ENCODE results near the gene BRD1. TPM values are rescaled to one million over a fixed set of nuclear protein-coding genes. Genes with fewer than 3 reads are reported as not detected.

Gene BRD1
- total RNA-seq, 4 donors from 2014 or later: 17.9 to 47.4 (median 37.9) TPM

- Histone ChIP-seq H3K36me3 (no peaks in the 10 kb centered on the region), H3K27me3 (no peaks in the 10 kb centered on the region), H3K9me3 (no peaks in the 10 kb centered on the region), H3K4me3 (no peak overlapping the region), H3K27ac (no peak overlapping the region), H3K4me1 (no peaks in the 10 kb centered on the region)
- TF ChIP-seq CTCF (IDR thresholded peaks at IDR 0.05) (no peak), POLR2A (IDR thresholded peaks at IDR 0.05) (no peak)
- intact Hi-C loops (cut with DNase I; ENCODE audit: low total_unique reads): no loop called here
- DNase-seq: no peak
These were observed 89.7 kb downstream of the BRD1 start for GRCh38 chr22:49738006-49738405.

GRCh38 chr22:49737101-49737551 lies 90.5 kb downstream of the BRD1 start:
- Histone ChIP-seq H3K27ac (no peak overlapping the region), H3K9me3 (no peaks in the 10 kb centered on the region), H3K4me1 (no peaks in the 10 kb centered on the region), H3K27me3 (no peaks in the 10 kb centered on the region), H3K36me3 (no peaks in the 10 kb centered on the region), H3K4me3 (no peak overlapping the region)
- no peak for DNase-seq
- intact Hi-C loops (cut with DNase I; ENCODE audit: low total_unique reads): no loop called here
- no peak for TF ChIP-seq POLR2A (IDR thresholded peaks at IDR 0.05)
- TF ChIP-seq CTCF (IDR thresholded peaks at IDR 0.05): no peak

- DNase-seq: no peak
- H3K27ac ChIP-seq: no peak overlapping the region
- no peaks in the 10 kb centered on the region for H3K36me3 ChIP-seq
- H3K9me3 ChIP-seq: no peaks in the 10 kb centered on the region
- intact Hi-C loops (cut with DNase I; ENCODE audit: low total_unique reads): no loop called here
- TF ChIP-seq POLR2A (IDR thresholded peaks at IDR 0.05) (no peak), CTCF (IDR thresholded peaks at IDR 0.05) (no peak)
- H3K4me3 ChIP-seq: no peak overlapping the region
- no peaks in the 10 kb centered on the region for H3K4me1 ChIP-seq
- no peaks in the 10 kb centered on the region for H3K27me3 ChIP-seq
These were observed 91.1 kb downstream of the BRD1 start for GRCh38 chr22:49736538-49736937.

GRCh38 chr22:49735901-49736421 lies 91.7 kb downstream of the BRD1 start:
- no peaks in the 10 kb centered on the region for H3K9me3 ChIP-seq
- H3K27me3 ChIP-seq: no peaks in the 10 kb centered on the region
- no peaks in the 10 kb centered on the region for H3K36me3 ChIP-seq
- H3K4me3 ChIP-seq: no peak overlapping the region
- no peak for TF ChIP-seq CTCF (IDR thresholded peaks at IDR 0.05)
- no peak for TF ChIP-seq POLR2A (IDR thresholded peaks at IDR 0.05)
- intact Hi-C loops (cut with DNase I; ENCODE audit: low total_unique reads): no loop called here
- H3K27ac ChIP-seq: no peak overlapping the region
- DNase-seq: no peak
- no peaks in the 10 kb centered on the region for H3K4me1 ChIP-seq

- no peaks in the 10 kb centered on the region for H3K36me3 ChIP-seq
- no peaks in the 10 kb centered on the region for H3K4me1 ChIP-seq
- no peak overlapping the region for H3K27ac ChIP-seq
- TF ChIP-seq POLR2A (IDR thresholded peaks at IDR 0.05): no peak
- intact Hi-C loops (cut with DNase I; ENCODE audit: low total_unique reads): no loop called here
- DNase-seq: no peak
- no peaks in the 10 kb centered on the region for H3K9me3 ChIP-seq
- no peaks in the 10 kb centered on the region for H3K27me3 ChIP-seq
- H3K4me3 ChIP-seq: no peak overlapping the region
These were observed 92.2 kb downstream of the BRD1 start for GRCh38 chr22:49735411-49735900.

- H3K4me1 ChIP-seq: no peaks in the 10 kb centered on the region
- H3K27me3 ChIP-seq: no peaks in the 10 kb centered on the region
- H3K27ac ChIP-seq: no peak overlapping the region
- intact Hi-C loops (cut with DNase I; ENCODE audit: low total_unique reads): no loop called here
- H3K36me3 ChIP-seq: no peaks in the 10 kb centered on the region
- no peak overlapping the region for H3K4me3 ChIP-seq
- DNase-seq: no peak
- H3K9me3 ChIP-seq: no peaks in the 10 kb centered on the region
- TF ChIP-seq POLR2A (IDR thresholded peaks at IDR 0.05) (no peak), CTCF (IDR thresholded peaks at IDR 0.05) (no peak)
These were observed 92.8 kb downstream of the BRD1 start for GRCh38 chr22:49734882-49735281.

All from uterus (tissue), 4 donors.